Ishikawa (cell line): ENCODE measurements around the gene KCTD2.

Source experiments
- CEBPB ChIP-seq: IDR thresholded peaks from 2 replicates; pipeline ENCODE4 v1.6.1; 2012
- CREB1 ChIP-seq: IDR thresholded peaks from 2 replicates; pipeline ENCODE4 v1.6.1; 2012; ENCODE audit warnings: low read depth
- EGR1 ChIP-seq: IDR thresholded peaks from 2 replicates; pipeline ENCODE4 v1.6.1; 2012
- EP300 ChIP-seq: IDR thresholded peaks from 2 replicates; pipeline ENCODE4 v1.6.1; 2012; ENCODE audit warnings: borderline replicate concordance
- FOXM1 ChIP-seq: IDR thresholded peaks from 2 replicates; pipeline ENCODE4 v1.6.1; 2012; ENCODE audit warnings: low read depth, borderline replicate concordance
- NFIC ChIP-seq: IDR thresholded peaks from 2 replicates; pipeline ENCODE4 v1.6.1; 2012
- RAD21 ChIP-seq: IDR thresholded peaks from 2 replicates; pipeline ENCODE4 v1.6.1; 2012; ENCODE audit warnings: low read depth
- REST ChIP-seq: IDR thresholded peaks from 2 replicates; pipeline ENCODE4 v1.6.1; 2012; ENCODE audit warnings: low read depth, mild to moderate bottlenecking
- TAF1 ChIP-seq: IDR thresholded peaks from 2 replicates; pipeline ENCODE4 v1.6.1; 2012; ENCODE audit warnings: low read depth, mild to moderate bottlenecking
- TCF12 ChIP-seq: IDR thresholded peaks from 2 replicates; pipeline ENCODE4 v1.6.1; 2012; ENCODE audit warnings: low read depth
- TEAD4 ChIP-seq: IDR thresholded peaks from 2 replicates; pipeline ENCODE4 v1.6.1; 2012
- YY1 ChIP-seq: IDR thresholded peaks from 2 replicates; pipeline ENCODE4 v1.6.1; 2012; ENCODE audit warnings: low read depth
- ZBTB7A ChIP-seq: IDR thresholded peaks from 2 replicates; pipeline ENCODE4 v1.6.1; 2012; ENCODE audit warnings: low read depth
- TF ChIP-seq, protein P1 (sequence below): IDR thresholded peaks from 2 replicates; pipeline ENCODE4 v1.6.1; 2012
- TF ChIP-seq, protein P2 (sequence below): IDR thresholded peaks from 2 replicates; pipeline ENCODE4 v1.6.1; 2012

Gene KCTD2

GRCh38 chr17:75059369-75060345 is 12.6 kb downstream of the KCTD2 start:
- TF ChIP-seq RAD21 (peak; percentile 47), YY1 (no peak)

- TF ChIP-seq CEBPB (no peak), CREB1 (no peak), FOXM1 (no peak), TEAD4 (no peak), REST (no peak), EGR1 (no peak), YY1 (no peak), NFIC (no peak), RAD21 (no peak), EP300 (no peak), TCF12 (no peak), ZBTB7A (no peak), TAF1 (no peak)
- TF ChIP-seq, protein P1, sequence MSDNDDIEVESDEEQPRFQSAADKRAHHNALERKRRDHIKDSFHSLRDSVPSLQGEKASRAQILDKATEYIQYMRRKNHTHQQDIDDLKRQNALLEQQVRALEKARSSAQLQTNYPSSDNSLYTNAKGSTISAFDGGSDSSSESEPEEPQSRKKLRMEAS, result no peak
- TF ChIP-seq, protein P2, sequence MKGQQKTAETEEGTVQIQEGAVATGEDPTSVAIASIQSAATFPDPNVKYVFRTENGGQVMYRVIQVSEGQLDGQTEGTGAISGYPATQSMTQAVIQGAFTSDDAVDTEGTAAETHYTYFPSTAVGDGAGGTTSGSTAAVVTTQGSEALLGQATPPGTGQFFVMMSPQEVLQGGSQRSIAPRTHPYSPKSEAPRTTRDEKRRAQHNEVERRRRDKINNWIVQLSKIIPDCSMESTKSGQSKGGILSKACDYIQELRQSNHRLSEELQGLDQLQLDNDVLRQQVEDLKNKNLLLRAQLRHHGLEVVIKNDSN, result no peak
Measured at GRCh38 chr17:75060434-75061054, 13.5 kb downstream of the KCTD2 start.

- TF ChIP-seq ZBTB7A, result no peak
- no peak for TF ChIP-seq TEAD4
- TF ChIP-seq FOXM1, result no peak
- no peak for TF ChIP-seq CREB1
Measured at GRCh38 chr17:75061055-75061438, 14.0 kb downstream of the KCTD2 start.

DNA sequence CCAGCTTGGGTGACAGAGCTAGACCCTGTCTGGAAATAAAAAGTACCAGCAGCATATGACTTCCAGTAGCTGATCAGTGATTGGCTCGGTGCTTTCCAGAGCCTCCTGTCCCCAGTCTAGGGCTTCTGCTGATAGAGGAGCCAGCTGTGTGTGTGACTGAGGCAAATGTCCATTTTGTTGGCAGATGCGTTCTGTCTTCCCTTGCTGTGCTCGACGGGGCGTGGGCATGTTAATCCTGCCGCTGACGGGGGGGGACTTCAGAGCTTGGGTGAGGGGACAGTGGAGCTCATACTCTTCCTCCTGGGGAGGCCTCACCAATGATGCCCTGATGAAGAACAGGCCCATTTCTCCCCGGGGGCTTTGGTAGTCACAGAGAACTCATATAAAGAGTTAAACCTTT is 14.6 kb downstream of the KCTD2 start:
- TF ChIP-seq FOXM1, result no peak
- no peak for TF ChIP-seq CEBPB
- no peak for TF ChIP-seq TEAD4
- TF ChIP-seq, protein P2, result no peak
- TF ChIP-seq YY1, result no peak
- no peak for TF ChIP-seq EGR1
- no peak for TF ChIP-seq TAF1
- TF ChIP-seq RAD21, result no peak
- no peak for TF ChIP-seq TCF12
- no peak for TF ChIP-seq CREB1
- TF ChIP-seq EP300, result no peak
- no peak for TF ChIP-seq NFIC
- TF ChIP-seq, protein P1, result no peak
- TF ChIP-seq ZBTB7A, result no peak
- TF ChIP-seq REST, result no peak

- no peak for TF ChIP-seq TEAD4
- no peak for TF ChIP-seq NFIC
- no peak for TF ChIP-seq REST
- TF ChIP-seq EGR1, result no peak
Measured at GRCh38 chr17:75063201-75063600, 16.2 kb downstream of the KCTD2 start.
